Left renal cortex interstitium (tissue), 4 donors: ENCODE data around the gene RNASEH1. TPM values are rescaled to one million over a fixed set of nuclear protein-coding genes. Genes with fewer than 3 reads are reported as not detected.
A peak's percentile ranks its signal among the peaks of the same experiment; 100 is the strongest.

ENCODE experiments used
- DNase-seq, 4 donors: peaks; one replicate each; pipeline ENCODE4 v3.0.0-alpha.2; 2013; ENCODE audit warnings: low read depth in 4 of 4, low spot score in 2 of 4, missing footprints in 1 of 4
- polyA plus RNA-seq, 4 donors: library from polyadenylated mRNA; unstranded; fragments of 120-200 nt; gene quantifications; one replicate each; pipeline ENCODE4 v1.2.1, GENCODE V29; 2013; ENCODE audit not compliant: insufficient read length in 4 of 4

RNASEH1 gene
- polyA plus RNA-seq, 4 donors = 16.9 to 21.3 (median 19.1) TPM

- DNase-seq = no peak
Measured at GRCh38 chr2:3565117-3565516, 7.0 kb upstream of the RNASEH1 start.

DNA sequence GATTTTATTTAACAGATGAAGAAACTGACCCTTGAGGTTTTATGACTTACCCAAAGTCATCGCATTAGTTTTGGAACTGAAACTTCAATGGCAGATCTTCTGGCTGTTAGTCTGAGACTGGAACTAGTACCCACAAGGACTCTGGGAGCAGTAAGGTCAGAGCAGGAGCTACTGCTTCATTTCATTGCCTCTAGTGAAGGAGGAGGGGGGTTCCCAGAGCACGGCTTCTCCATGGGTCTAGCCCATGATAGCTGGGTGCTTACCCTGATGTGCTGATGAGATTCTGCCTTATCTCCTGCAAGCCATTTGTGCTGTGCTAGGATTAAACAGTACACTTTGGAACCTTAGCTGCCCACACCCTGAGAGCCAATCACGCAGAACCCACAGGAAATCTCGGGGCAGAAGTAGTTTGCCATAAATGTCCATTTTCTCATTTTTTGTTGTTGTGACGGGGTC lies 5.4 kb upstream of the RNASEH1 start:
- DNase-seq = no peak

- no peak for DNase-seq
Measured at GRCh38 chr2:3557639-3558204, 411 bp downstream of the RNASEH1 start.

GRCh38 chr2:3553946-3554345 lies 4.2 kb downstream of the RNASEH1 start:
- DNase-seq = no peak

DNA sequence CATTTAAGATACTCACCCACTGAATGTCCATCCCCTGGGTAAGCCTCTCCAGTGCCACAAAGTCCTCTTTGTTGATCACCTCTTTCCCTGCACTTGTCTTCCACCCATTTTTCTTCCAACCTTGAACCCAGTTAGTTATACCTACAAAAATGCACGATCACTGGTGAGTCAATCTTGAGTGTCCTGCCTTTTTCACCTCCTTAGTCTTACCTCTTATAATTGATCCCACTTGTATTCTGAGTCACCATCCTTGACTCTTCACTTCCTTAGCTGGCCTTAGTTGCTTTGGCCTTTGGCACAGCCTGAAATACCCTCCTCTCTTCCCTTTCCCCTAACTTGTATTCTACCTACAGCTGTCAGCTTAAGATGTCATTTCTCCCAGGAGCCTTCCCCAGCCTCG lies 10.2 kb downstream of the RNASEH1 start:
- DNase-seq = no peak

- DNase-seq = no peak
Measured at GRCh38 chr2:3545788-3546478, 12.2 kb downstream of the RNASEH1 start.

DNA sequence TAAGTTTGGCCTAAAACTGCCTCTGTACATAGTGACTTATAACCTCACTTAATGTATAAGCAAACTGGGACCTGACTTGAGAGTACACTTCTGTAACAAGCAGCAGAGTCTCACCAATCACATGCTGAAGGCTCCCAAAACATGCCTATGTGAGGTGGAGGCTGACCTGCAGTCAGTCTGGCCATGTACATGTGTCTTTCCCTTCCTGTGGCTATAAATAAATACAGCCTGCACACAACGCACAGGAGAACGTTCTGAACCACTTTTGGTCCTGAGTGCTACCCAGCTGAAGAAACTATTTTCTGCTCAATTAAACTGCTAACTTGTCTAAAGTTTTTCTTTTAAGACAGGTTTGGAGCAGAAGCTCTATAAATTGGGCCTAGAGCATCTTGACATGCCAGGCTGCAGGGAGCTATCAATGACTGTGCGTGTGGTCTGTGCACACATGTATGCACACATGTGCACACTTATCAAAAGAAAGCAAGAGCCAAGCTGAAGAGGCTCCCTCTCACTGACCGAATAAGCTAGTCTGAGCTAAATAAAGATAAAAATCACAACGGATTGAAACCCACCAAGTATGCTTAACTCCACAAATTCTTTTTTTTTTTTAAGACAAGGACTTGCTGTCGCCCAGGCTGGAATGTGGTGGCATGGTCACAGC lies 15.0 kb downstream of the RNASEH1 start:
- no peak for DNase-seq

GRCh38 chr2:3542107-3542506 lies 16.0 kb downstream of the RNASEH1 start:
- DNase-seq = no peak

DNA sequence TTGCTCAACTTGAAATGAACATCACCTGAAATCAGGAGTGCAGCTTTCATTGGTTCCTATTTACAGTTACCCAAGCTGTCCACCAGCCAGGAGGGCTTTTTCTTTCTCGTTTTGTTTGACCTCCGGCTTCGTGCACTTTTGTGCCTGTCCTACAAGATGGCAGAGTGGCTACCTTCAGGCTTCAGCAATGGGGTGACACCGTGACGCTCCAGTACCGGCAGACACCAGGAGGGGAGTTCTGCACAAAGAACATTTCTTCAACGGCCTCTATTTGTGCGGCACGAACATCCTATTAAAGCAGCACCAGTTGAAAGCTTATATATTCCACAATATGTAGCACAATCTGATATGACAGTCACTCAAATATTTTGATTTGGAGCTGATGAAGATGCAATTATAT lies 18.3 kb downstream of the RNASEH1 start:
- DNase-seq = no peak

GRCh38 chr2:3536682-3537632 lies 21.2 kb downstream of the RNASEH1 start:
- DNase-seq = peak in 1 of 4 donors; percentile 35

DNA sequence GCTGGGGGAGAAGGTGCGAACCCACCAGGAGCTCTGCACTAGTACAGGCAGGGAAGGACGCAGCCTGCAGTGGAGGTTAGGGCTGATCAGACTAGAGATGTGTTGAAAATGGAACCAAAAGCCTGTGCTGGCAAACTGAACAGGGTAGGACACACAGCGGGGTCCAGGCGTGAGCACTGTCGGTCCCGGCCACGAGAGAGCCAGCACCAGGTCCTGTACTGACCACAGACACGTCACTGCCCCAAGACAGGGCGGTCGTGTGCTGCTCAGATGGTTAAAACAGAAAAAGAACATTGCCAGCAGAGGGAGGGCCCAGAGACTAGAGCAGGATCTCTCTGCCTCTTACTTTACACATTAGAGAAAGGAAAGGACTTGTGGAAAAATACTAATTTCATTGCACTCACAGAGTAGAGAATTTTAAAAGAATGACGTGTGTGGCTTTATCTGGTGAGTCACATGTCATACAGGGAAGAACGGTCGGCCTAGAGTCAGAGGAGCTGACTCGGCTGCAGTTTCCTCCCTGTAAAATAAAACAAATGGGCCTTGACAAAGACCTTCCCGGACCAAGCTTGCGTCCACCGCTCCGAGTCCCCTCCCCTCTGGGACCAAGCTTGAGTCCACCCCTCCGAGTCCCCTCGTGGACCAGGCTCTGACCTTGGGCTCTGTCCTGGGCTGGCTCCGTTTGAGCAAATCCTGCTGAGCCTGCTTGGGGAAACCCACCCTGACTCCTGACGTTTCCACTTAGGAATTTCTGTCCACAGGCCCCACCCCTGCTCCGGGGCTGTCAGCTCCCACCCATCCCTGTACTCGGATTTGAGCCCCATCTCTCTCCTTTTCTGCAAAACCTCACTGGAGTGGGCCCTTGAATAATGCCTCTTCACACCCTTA lies 22.1 kb downstream of the RNASEH1 start:
- peak in 3 of 4 donors; percentile 64 to 74 (median 70) for DNase-seq

- no peak for DNase-seq
Measured at GRCh38 chr2:3535467-3535793, 22.7 kb downstream of the RNASEH1 start.

DNA sequence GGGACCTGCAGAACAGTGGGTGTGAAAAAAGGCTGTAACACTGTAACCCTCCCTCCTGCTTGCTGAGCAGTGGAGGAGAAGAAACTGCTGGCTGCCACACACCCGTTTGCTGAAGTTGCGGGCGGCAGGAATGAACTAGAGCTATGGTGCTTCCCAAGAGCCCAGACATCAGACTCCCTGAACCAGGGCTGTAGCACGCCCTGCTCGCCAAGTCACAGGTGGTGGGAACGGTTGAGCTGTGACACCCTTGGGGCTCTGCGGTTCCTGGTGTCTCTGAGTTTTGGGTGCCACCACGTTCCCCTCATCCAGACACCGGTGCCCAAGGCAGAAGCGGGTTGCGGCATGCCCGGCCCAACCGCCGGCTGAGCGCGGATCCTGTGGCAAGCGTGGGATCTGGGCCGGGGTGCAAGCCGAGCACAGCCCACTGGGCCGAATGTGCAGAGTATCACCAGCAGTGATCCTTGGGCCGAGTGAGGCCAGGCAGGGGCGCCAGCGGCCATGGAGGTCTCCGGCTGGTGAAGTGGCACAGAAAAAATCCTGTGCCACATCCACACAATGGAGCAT lies 23.8 kb downstream of the RNASEH1 start:
- no peak for DNase-seq

DNA sequence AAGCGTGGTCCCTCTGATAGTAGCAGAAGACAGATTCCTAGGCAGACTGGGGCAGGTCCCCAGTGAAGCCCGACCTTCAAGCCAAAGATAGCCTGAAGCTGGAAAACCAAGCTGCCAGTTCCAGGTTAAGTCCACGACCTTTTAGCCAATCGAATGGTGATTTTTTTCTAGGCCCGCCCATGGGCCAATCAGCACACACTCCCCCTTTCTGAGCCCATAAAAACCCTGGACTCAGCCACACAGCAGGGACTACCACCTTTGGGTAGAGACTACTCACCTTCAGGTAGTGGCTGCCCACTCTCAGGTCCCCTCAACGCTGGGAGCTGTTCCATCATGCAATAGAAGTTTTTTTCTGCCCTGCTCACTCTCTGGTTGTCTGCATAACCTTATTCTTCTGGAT lies 24.3 kb downstream of the RNASEH1 start:
- no peak for DNase-seq

DNA sequence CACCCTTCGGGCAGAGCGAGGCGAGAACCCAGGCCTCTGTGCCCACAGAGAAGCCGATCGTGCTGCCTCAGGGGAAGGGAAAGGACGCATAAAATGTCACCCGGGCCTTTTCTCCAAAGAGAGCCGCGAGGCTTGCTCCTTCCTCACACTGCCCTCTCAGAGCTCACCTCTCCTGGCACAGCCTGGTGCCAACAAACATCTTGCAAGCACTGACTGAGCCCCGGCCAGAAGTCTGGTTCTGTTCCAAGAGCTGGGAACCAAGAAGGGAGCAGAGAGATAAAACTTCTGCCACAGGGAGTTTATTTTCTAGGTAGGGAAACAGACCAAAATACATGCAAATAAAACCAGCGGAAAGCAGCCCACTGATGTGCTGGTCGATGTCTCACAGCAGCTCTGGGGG lies 25.2 kb downstream of the RNASEH1 start:
- no peak for DNase-seq

GRCh38 chr2:3529316-3530025 lies 28.7 kb downstream of the RNASEH1 start:
- DNase-seq = no peak

DNA sequence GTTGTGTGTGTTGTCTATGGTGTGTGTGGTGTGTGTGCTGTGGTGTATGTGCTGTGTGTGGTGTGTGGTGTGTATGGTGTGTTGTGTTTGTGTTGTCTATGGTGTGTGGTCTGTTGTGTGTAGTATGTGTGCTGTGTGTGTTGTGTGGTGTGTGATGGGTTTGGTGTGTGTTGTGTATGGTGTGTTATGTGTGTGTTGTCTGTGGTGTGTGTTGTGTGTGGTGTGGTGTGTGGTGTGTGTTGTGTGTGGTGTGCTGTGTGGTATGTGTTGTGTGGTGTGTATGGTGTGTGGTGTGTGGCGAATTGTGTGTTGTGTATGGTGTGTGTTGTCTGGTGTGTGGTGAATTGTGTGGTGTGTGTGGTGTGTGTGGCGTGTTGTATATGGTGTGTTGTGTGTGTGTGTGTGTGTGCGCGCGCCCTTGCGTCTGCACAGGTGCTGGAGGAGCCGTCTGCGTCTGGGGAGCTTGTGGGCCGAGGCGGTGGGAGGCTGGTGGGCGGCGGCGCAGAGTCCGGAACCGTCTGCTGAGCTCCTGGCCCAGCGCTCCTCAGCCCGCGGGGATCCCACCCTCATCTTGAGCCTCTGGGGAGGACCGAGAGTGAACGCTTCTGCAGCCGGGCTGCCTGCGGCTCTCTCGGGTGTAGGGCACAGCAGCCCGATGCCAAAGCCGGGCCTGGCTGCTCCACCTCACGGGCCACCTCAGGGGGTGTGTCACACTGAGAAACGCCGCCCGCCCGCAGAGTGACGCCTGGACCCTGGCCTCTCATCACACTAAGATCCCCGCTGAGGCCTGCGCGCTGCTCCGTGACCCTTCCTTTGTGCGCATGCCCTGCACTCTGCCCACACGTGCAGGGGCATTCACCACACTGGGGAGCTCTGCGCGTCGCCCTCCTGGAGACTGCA lies 30.0 kb downstream of the RNASEH1 start:
- DNase-seq = no peak

DNA sequence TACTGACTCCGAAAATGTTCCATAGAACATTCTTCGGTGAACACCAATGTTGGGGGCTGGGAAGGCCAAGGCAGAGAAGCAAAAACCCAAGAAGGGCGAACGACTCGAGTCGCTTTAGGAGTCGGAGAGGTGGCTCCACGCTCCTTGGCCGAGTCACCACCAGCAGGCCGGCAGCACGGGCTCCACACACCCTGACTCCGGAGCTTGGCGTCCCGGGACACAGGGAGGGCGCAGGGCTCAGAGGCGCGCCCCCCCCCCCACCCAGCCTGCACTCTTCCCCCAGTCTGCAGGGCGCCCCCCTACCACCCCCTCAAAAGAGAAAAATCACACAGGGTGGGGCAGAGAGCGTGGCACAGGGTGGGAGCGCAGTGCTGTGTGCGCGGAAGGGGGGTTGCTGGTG lies 31.3 kb downstream of the RNASEH1 start:
- DNase-seq = no peak
